ENCODE data around the gene MEGF8. TPM values are rescaled to one million over a fixed set of nuclear protein-coding genes. Genes with fewer than 3 reads are reported as not detected.

Gene MEGF8
- polyA plus RNA-seq, 3 donors: 36.3 to 37.9 (median 36.7) TPM

Other genes with a start within 250 kb of the MEGF8 start
- 10 to 100 TPM; 12.1 to 15.1 (median 14.0) TPM for gene ZNF574, start 249.5 kb upstream of the MEGF8 start, polyA plus RNA-seq (ENCODE audit: insufficient read length in 3 of 3)
- gene POU2F2, start 193.2 kb upstream of the MEGF8 start, polyA plus RNA-seq (ENCODE audit: insufficient read length in 3 of 3): 1 to 10 TPM in 2 of 3 donors, under 1 TPM in 1; 0.72 to 1.3 (median 1.1) TPM
- 10 to 100 TPM; 21.8 to 25.7 (median 22.3) TPM for gene DEDD2, start 108.0 kb upstream of the MEGF8 start, polyA plus RNA-seq (ENCODE audit: insufficient read length in 3 of 3)
- gene ZNF526, start 105.3 kb upstream of the MEGF8 start, polyA plus RNA-seq (ENCODE audit: insufficient read length in 3 of 3): 1 to 10 TPM; 7.4 to 8.9 (median 8.3) TPM
- gene GSK3A, start 83.0 kb upstream of the MEGF8 start, polyA plus RNA-seq (ENCODE audit: insufficient read length in 3 of 3): 10 to 100 TPM; 67.9 to 72.6 (median 69.1) TPM
- 10 to 100 TPM; 50.1 to 63.8 (median 56.2) TPM for gene ERF, start 70.5 kb upstream of the MEGF8 start, polyA plus RNA-seq (ENCODE audit: insufficient read length in 3 of 3)
- 10 to 100 TPM; 34.0 to 42.0 (median 39.2) TPM for gene CIC, start 56.4 kb upstream of the MEGF8 start, polyA plus RNA-seq (ENCODE audit: insufficient read length in 3 of 3)
- gene PRR19, start 23.5 kb upstream of the MEGF8 start, polyA plus RNA-seq (ENCODE audit: insufficient read length in 3 of 3): 1 to 10 TPM in 2 of 3 donors, under 1 TPM in 1; 0.86 to 1.6 (median 1.3) TPM
- gene PAFAH1B3, start 23.0 kb upstream of the MEGF8 start, polyA plus RNA-seq (ENCODE audit: insufficient read length in 3 of 3): 10 to 100 TPM; 77.1 to 83.4 (median 80.5) TPM
- under 1 TPM; 0.61 to 0.97 (median 0.72) TPM for gene TMEM145, start 12.3 kb upstream of the MEGF8 start, polyA plus RNA-seq (ENCODE audit: insufficient read length in 3 of 3)
- 1 to 10 TPM in 1 of 3 donors, under 1 TPM in 2; 0.94 to 1.4 (median 0.96) TPM for gene CNFN, start 64.7 kb downstream of the MEGF8 start, polyA plus RNA-seq (ENCODE audit: insufficient read length in 3 of 3)
- 10 to 100 TPM in 1 of 3 donors, 1 to 10 TPM in 2; 8.2 to 11.4 (median 9.1) TPM for gene LIPE, start 101.8 kb downstream of the MEGF8 start, polyA plus RNA-seq (ENCODE audit: insufficient read length in 3 of 3)
- under 1 TPM in 2 of 3 donors, not detected in 1; 0.17 to 0.23 TPM for gene CXCL17, start 117.3 kb downstream of the MEGF8 start, polyA plus RNA-seq (ENCODE audit: insufficient read length in 3 of 3)
- gene CEACAM1, start 202.8 kb downstream of the MEGF8 start, polyA plus RNA-seq (ENCODE audit: insufficient read length in 3 of 3): 1 to 10 TPM; 8.8 to 10.0 (median 9.7) TPM